ENCODE measurements around the gene TGFB2.

TGFB2 gene

GRCh38 chr1:218366322-218367052 lies 21.4 kb downstream of the TGFB2 start:
- TF ChIP-seq CTCF (IDR thresholded peaks at IDR 0.05; ENCODE audit: poor library complexity, severe bottlenecking): no peak
- Histone ChIP-seq H3K4me3 (ENCODE audit: severe bottlenecking) (no peak overlapping the region), H3K9me3 (ENCODE audit: severe bottlenecking) (no peaks in the 10 kb centered on the region), H3K27ac (ENCODE audit: poor library complexity, severe bottlenecking) (no peak overlapping the region), H3K4me1 (ENCODE audit: insufficient read depth, poor library complexity, severe bottlenecking) (peaks cover 6% of the 10 kb centered on the region), H3K36me3 (ENCODE audit: low read depth) (no peaks in the 10 kb centered on the region), H3K27me3 (ENCODE audit: insufficient read depth, poor library complexity, severe bottlenecking) (no peaks in the 10 kb centered on the region)
- DNase-seq (ENCODE audit: low spot score): no peak
- no peak for ATAC-seq (ENCODE audit: low read depth)

GRCh38 chr1:218367118-218367517 lies 22.0 kb downstream of the TGFB2 start:
- H3K27me3 ChIP-seq (ENCODE audit: insufficient read depth, poor library complexity, severe bottlenecking): no peaks in the 10 kb centered on the region
- H3K4me1 ChIP-seq (ENCODE audit: insufficient read depth, poor library complexity, severe bottlenecking): peaks cover 6% of the 10 kb centered on the region
- H3K9me3 ChIP-seq (ENCODE audit: severe bottlenecking): no peaks in the 10 kb centered on the region
- H3K36me3 ChIP-seq (ENCODE audit: low read depth): no peaks in the 10 kb centered on the region
- H3K4me3 ChIP-seq (ENCODE audit: severe bottlenecking): no peak overlapping the region
- TF ChIP-seq CTCF (IDR thresholded peaks at IDR 0.05; ENCODE audit: poor library complexity, severe bottlenecking): no peak
- ATAC-seq (ENCODE audit: low read depth): no peak
- H3K27ac ChIP-seq (ENCODE audit: poor library complexity, severe bottlenecking): no peak overlapping the region
- no peak for DNase-seq (ENCODE audit: low spot score)

- Histone ChIP-seq H3K4me1 (ENCODE audit: insufficient read depth, poor library complexity, severe bottlenecking) (peaks cover 8% of the 10 kb centered on the region), H3K27ac (ENCODE audit: poor library complexity, severe bottlenecking) (no peak overlapping the region), H3K9me3 (ENCODE audit: severe bottlenecking) (no peaks in the 10 kb centered on the region), H3K4me3 (ENCODE audit: severe bottlenecking) (no peak overlapping the region), H3K36me3 (ENCODE audit: low read depth) (no peaks in the 10 kb centered on the region), H3K27me3 (ENCODE audit: insufficient read depth, poor library complexity, severe bottlenecking) (no peaks in the 10 kb centered on the region)
- TF ChIP-seq CTCF (IDR thresholded peaks at IDR 0.05; ENCODE audit: poor library complexity, severe bottlenecking): no peak
- no peak for ATAC-seq (ENCODE audit: low read depth)
- DNase-seq (ENCODE audit: low spot score): no peak
Observed at GRCh38 chr1:218368686-218369085, 23.6 kb downstream of the TGFB2 start.

GRCh38 chr1:218369688-218370511 lies 24.8 kb downstream of the TGFB2 start:
- no peak for DNase-seq (ENCODE audit: low spot score)
- H3K36me3 ChIP-seq (ENCODE audit: low read depth): no peaks in the 10 kb centered on the region

More at GRCh38 chr1:218369688-218370511, 24.8 kb downstream of the TGFB2 start:
- no peak overlapping the region for H3K4me3 ChIP-seq (ENCODE audit: severe bottlenecking)
- peaks cover 21% of the 10 kb centered on the region for H3K4me1 ChIP-seq (ENCODE audit: insufficient read depth, poor library complexity, severe bottlenecking)
- H3K9me3 ChIP-seq (ENCODE audit: severe bottlenecking): no peaks in the 10 kb centered on the region
- TF ChIP-seq CTCF (IDR thresholded peaks at IDR 0.05; ENCODE audit: poor library complexity, severe bottlenecking): no peak
- peak; percentile 45 for ATAC-seq (ENCODE audit: low read depth)
- H3K27ac ChIP-seq (ENCODE audit: poor library complexity, severe bottlenecking): peak overlapping the region; percentile 5
- H3K27me3 ChIP-seq (ENCODE audit: insufficient read depth, poor library complexity, severe bottlenecking): no peaks in the 10 kb centered on the region
